ENCODE measurements around the gene NRL.

NRL gene

GRCh38 chr14:24132061-24132685 is 17.4 kb upstream of the NRL start:
- TF ChIP-seq CTCF (IDR thresholded peaks at IDR 0.05; ENCODE audit: low read depth, low read length), result no peak
- TF ChIP-seq EZH2phosphoT487 (IDR thresholded peaks at IDR 0.05; ENCODE audit: low read depth), result no peak
- H3K27ac ChIP-seq (ENCODE audit: low read length), result no peak overlapping the region
- no peak overlapping the region for H3K4me2 ChIP-seq (ENCODE audit: low read length)

DNA sequence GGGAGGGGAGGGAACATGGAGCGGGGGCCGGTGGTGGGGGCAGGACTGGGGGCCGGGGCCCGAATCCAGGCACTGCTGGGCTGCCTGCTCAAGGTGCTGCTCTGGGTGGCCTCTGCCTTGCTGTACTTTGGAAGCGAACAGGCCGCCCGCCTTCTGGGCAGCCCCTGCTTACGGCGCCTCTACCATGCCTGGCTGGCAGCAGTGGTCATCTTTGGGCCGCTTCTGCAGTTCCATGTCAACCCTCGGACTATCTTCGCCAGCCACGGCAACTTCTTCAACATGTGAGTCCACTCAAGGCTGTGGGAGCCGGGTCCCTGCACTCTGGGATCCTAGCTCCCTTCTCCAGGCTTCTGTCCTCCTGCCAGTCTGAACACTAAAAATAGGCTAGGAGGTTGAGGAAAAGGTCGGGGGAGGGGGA is 16.8 kb upstream of the NRL start:
- Histone ChIP-seq H4K20me1 (ENCODE audit: insufficient read depth, low read length) (no peaks in the 10 kb centered on the region), H2AFZ (ENCODE audit: low read depth, low read length) (no peak overlapping the region), H3K4me1 (ENCODE audit: low read length) (peaks cover 19% of the 10 kb centered on the region), H3K4me3 (ENCODE audit: low read length) (no peak overlapping the region), H3K27ac (ENCODE audit: low read length) (no peak overlapping the region), H3K4me2 (ENCODE audit: low read length) (no peak overlapping the region), H3K27me3 (ENCODE audit: low read depth, low read length) (no peaks in the 10 kb centered on the region), H3K9ac (ENCODE audit: low read length) (no peak overlapping the region), H3K36me3 (replicated peaks; ENCODE audit: low read depth, low read length) (peaks cover 1% of the 10 kb centered on the region), H3K9me3 (ENCODE audit: insufficient read depth, low read length) (no peaks in the 10 kb centered on the region), H3K79me2 (ENCODE audit: low read length) (peaks cover 6% of the 10 kb centered on the region)
- no peak for TF ChIP-seq CTCF (IDR thresholded peaks at IDR 0.05; ENCODE audit: low read depth, low read length)
- no peak for TF ChIP-seq EZH2phosphoT487 (IDR thresholded peaks at IDR 0.05; ENCODE audit: low read depth)

More at GRCh38 chr14:24132061-24132685, 17.4 kb upstream of the NRL start:
- no peaks in the 10 kb centered on the region for H4K20me1 ChIP-seq (ENCODE audit: insufficient read depth, low read length)
- no peak overlapping the region for H3K9ac ChIP-seq (ENCODE audit: low read length)
- peaks cover 23% of the 10 kb centered on the region for H3K4me1 ChIP-seq (ENCODE audit: low read length)
- peaks cover 12% of the 10 kb centered on the region for H3K79me2 ChIP-seq (ENCODE audit: low read length)
- H3K4me3 ChIP-seq (ENCODE audit: low read length), result no peak overlapping the region
- H3K27me3 ChIP-seq (ENCODE audit: low read depth, low read length), result no peaks in the 10 kb centered on the region
- no peak overlapping the region for H2AFZ ChIP-seq (ENCODE audit: low read depth, low read length)
- no peaks in the 10 kb centered on the region for H3K9me3 ChIP-seq (ENCODE audit: insufficient read depth, low read length)
- peaks cover 3% of the 10 kb centered on the region for H3K36me3 ChIP-seq (replicated peaks; ENCODE audit: low read depth, low read length)

- Histone ChIP-seq H3K27me3 (ENCODE audit: low read depth, low read length) (no peaks in the 10 kb centered on the region), H3K9me3 (ENCODE audit: insufficient read depth, low read length) (no peaks in the 10 kb centered on the region), H3K9ac (ENCODE audit: low read length) (peak overlapping the region; percentile 33; the same call in 1 of the 2 replicates), H3K27ac (ENCODE audit: low read length) (peak overlapping the region; percentile 50), H3K4me2 (ENCODE audit: low read length) (peak overlapping the region; percentile 44), H2AFZ (ENCODE audit: low read depth, low read length) (0 out of 2 replicates have a peak overlapping the region, but pooled peaks have one; percentile 19), H3K36me3 (replicated peaks; ENCODE audit: low read depth, low read length) (no peaks in the 10 kb centered on the region), H3K4me1 (ENCODE audit: low read length) (peaks cover 19% of the 10 kb centered on the region), H3K79me2 (ENCODE audit: low read length) (no peaks in the 10 kb centered on the region; the same call in 1 of the 2 replicates), H3K4me3 (ENCODE audit: low read length) (no peak overlapping the region; the same call in 1 of the 2 replicates), H4K20me1 (ENCODE audit: insufficient read depth, low read length) (no peaks in the 10 kb centered on the region)
- no peak for TF ChIP-seq EZH2phosphoT487 (IDR thresholded peaks at IDR 0.05; ENCODE audit: low read depth)
- no peak for TF ChIP-seq CTCF (IDR thresholded peaks at IDR 0.05; ENCODE audit: low read depth, low read length)
These were observed 16.2 kb upstream of the NRL start for GRCh38 chr14:24130717-24131548.

DNA sequence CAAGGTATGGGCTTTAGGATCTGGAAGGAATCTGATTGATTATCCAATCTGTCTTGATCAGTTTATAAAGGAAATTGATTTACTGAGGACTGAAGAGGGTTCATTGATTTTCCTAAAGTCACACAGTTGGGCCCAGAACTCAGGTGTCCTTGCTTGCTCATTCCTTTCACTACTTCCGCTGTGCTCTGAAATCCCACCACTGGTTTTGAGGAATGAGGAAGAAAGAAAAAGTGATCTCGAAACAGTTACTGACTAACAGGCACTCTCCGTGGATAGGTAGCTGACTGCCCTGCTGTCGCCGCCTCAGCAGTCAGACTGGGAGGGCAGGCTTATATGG is 15.6 kb upstream of the NRL start, which contains the start of gene FITM1:
Gene FITM1 (plus strand): TSS at position 280 of the 337 bp plus-strand sequence. CDS start 905 bp downstream, outside the sequence.
- Histone ChIP-seq H3K79me2 (ENCODE audit: low read length) (no peaks in the 10 kb centered on the region), H3K4me3 (ENCODE audit: low read length) (no peak within 1 kb of the TSS; the same call in 1 of the 2 replicates), H3K36me3 (replicated peaks; ENCODE audit: low read depth, low read length) (no peaks in the 10 kb centered on the region), H3K9me3 (ENCODE audit: insufficient read depth, low read length) (no peaks in the 10 kb centered on the region), H2AFZ (ENCODE audit: low read depth, low read length) (0 out of 2 replicates have a peak within 1 kb of the TSS, but pooled peaks have one; percentile 19), H3K27ac (ENCODE audit: low read length) (peak within 1 kb of the TSS; percentile 50), H3K4me2 (ENCODE audit: low read length) (peak within 1 kb of the TSS; percentile 44), H4K20me1 (ENCODE audit: insufficient read depth, low read length) (no peaks in the 10 kb centered on the region), H3K4me1 (ENCODE audit: low read length) (peaks cover 18% of the 10 kb centered on the region), H3K27me3 (ENCODE audit: low read depth, low read length) (no peaks in the 10 kb centered on the region), H3K9ac (ENCODE audit: low read length) (peak within 1 kb of the TSS; percentile 33; the same call in 1 of the 2 replicates)
- TF ChIP-seq CTCF (IDR thresholded peaks at IDR 0.05; ENCODE audit: low read depth, low read length) (no peak), EZH2phosphoT487 (IDR thresholded peaks at IDR 0.05; ENCODE audit: low read depth) (no peak)
